GM19351 (cell line): ENCODE results near the gene MS4A10.

Experiments
- ATAC-seq: cut with Tn5 transposase; IDR thresholded peaks from one replicate; pipeline ENCODE4 v1.9.1; 2021; ENCODE audit warnings: mild to moderate bottlenecking, moderate library complexity; ENCODE audit not compliant: unreplicated experiment

The MS4A10 gene

DNA sequence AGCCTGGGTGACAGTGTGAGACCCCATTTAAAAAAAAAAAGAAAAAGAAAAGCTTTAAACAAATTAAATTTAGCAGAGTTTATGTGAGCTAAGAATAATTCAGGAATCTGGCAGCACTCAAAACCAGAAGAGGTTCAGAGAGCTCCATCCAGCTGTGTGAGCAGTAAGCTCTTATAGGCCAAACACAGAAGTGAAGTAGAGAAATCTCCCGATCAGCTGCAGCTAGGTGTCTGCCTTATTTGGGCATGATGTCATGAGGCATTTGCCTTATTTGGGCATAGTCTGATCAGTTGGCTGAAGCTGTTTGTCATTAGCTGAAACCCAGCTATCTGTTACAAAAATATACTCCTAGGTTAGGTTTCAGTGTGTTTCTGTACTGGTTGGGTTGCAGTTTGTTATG is 20.3 kb upstream of the MS4A10 start:
- peak; percentile 59 for ATAC-seq

DNA sequence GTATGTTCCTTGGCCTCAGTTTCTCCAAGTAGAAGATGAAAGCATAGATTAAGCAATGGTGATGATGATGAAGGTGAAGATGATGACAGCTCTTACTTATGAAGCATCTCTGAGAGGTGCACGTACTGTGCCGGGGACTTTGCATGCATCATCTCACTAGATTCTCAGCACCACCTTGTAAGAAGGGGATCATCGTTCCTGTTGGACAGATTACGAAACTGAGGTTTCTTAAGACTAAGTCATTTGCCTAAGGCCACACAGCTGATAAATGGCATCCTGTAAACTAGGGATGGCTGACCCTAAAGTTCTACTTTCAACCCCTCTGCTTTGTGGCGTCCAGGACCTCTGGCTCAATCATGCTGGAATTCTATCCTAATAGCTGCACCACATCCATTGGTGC is 19.8 kb upstream of the MS4A10 start:
- peak; percentile 22 for ATAC-seq

DNA sequence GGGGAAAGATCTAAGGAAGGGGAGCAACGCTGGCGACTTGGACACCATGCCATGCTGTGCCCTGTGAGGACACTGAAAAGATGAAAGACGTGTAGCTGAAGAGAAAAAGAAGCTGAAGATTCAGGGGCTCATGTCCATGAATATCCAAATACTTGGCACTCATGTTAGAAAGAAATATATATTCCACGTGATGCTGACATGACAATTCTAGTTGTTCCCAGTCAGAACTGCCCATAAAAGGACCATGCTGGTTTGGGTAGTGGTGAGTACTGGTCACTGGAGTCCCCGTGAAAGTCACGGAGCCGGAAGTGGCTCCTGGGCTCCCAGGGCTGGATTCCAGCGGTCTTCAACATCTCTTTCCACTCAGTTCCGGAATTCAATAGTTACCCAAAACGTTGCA is 18.6 kb upstream of the MS4A10 start:
- ATAC-seq = no peak

DNA sequence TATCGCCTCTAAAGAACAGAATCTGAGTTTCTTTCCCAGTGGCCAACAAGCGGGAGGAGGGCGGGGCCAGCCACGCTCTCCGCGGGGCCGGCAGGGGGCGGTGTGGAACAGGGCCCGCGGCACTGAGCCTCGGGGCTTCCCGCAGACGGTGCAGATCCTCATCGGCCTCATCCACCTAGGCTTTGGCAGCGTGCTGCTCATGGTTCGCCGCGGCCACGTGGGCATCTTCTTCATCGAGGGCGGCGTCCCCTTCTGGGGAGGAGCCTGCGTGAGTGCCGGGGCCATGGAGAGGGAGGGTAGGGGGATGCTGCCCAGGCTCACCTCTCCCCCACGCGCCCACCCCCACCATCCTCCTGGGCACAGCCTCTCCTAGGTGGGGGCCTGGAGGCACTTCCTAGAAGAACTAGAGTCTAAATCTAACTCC is 17.7 kb upstream of the MS4A10 start:
- no peak for ATAC-seq

DNA sequence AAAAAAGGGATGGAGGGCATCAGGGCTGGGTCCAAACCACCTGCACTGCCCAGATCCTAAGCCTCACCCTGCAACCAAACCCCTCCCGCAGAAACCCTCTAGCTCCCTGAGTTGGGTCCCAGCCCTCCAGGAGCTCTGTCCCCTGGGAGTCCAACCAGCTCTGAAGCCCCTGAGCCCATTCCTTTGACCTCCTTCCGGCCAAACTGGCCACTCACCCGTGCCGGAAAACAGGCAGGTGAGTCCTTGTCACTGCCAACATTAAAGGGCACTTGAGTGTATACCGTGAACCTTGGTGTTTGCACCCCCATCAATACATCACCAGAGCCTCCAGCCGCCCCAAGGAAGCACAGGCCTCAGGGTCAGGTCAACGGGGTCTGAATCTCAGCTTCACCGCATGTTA is 16.9 kb upstream of the MS4A10 start:
- no peak for ATAC-seq

DNA sequence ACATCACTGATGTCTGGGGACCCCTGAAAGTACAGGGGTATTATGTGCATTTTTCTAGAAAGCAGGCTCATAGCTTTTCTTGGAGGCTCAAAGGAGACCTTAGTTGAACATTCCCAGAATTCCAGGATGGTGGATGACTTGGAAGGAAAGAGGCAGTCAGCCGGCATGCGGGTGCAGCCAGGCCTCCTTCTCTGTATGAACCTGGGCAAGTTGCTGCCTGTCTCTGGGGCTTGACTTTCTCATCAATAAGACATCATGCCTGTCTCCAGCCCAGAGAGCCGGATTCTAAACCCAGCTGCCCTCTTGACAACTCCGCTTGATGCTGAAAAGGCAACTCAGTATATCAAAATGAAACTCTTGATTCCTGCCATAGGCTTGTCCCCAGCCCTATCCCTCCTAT is 15.9 kb upstream of the MS4A10 start:
- ATAC-seq = no peak

DNA sequence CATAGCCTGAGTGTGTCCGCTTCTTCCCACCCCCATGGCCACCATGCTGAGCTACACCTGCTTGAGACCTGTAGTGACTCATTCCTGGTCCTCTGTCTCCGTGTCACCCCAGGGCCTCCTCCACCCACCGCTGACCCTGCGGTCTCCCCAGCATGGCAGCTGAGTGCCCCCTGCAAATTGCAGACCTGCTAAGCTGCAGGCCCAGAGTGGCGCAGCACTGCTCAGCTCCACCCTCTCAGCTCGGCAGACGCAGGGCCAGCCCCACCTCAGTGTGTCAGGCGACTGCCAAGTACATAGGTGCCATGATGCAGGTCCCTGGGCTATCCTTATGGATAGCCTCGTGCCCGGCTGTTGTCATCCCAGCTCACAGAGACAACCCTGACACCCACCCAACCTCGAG is 15.3 kb upstream of the MS4A10 start:
- ATAC-seq = no peak

DNA sequence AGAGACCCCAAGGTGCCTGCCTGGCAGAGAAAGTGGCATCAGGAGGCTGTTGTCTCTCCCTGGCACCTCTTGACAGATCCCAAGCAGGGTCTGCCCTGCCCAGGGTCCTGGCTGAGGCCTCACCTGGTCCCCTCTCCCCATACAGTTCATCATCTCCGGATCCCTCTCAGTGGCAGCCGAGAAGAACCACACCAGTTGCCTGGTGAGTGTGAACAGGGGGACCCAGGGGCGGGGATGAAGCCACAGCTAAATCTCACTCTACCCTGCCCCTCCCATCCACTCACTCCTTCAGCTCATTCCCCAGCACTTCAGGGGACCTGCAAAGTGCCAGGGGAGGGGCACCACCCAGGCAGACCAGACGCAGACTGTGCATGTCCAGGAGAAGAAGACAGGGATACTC is 14.0 kb upstream of the MS4A10 start:
- ATAC-seq = no peak

DNA sequence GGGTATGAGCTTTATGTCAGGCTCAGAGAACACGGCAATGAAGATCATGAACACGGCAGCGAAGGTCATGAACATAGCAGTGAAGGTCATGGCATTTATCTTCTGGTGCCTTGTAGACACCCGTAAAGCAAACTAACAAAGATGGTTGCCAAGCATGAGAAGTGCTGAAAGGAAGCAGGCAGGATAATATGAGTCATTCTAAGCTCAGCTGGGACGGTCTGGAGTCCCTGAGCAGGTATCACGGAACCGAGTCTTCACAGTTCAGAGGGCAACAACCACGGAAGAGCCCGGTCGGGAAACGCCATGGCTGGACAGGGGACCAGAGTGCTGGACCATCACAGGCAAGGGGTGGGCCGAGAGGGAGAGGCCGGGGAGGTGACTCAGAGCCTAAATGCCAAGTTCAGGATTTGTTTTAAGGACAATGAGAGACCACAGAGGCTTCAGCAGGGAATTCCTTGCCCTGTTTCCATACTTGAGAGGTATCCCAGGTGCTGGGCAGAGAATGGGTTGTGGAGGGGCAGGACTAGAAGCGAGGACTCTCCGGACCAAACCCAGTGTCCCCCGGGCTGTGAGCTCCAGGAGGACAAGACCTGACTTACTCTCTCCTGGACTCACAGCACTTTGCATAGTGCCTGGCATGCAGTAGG is 13.1 kb upstream of the MS4A10 start:
- ATAC-seq = peak; percentile 38

DNA sequence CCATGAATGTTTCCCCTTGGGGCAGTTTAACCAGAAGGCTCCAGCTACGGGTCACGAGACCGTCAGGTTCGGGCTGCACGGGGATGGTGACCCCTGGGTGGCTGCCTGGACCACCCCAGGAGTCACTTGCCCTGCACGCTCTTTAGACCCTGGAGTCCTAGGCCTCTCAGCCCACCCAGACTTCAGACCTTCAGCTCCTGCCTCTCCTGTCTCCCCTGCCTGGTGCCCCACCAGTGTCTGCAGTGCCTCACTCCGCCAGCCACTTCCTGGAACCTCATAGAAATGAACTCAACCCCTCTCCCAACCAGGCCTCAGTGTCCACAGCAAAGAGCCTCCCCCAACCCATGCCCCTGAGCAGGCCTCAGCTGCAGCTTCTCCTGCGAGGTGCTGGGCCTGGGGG is 12.5 kb upstream of the MS4A10 start:
- ATAC-seq = no peak

DNA sequence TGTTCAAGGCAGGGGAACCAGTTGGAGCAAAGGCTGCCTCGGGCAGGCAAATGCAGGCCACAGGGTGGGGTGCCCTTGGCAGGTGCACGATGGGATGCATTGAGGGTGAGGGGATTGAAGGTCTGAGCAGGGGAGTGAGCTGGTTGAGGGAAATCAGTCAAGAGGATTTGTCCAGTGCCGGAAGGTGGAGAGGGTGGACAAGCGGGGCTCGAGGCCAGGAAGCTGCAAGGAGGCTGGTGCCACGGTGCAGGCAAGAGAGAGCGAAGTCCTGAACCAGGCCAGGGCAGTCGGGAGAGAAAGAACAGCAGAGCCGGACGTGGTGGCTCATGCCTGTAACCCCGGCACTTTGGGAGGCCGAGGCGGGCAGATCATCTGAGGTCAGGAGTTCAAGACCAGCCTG is 10.4 kb upstream of the MS4A10 start:
- no peak for ATAC-seq

DNA sequence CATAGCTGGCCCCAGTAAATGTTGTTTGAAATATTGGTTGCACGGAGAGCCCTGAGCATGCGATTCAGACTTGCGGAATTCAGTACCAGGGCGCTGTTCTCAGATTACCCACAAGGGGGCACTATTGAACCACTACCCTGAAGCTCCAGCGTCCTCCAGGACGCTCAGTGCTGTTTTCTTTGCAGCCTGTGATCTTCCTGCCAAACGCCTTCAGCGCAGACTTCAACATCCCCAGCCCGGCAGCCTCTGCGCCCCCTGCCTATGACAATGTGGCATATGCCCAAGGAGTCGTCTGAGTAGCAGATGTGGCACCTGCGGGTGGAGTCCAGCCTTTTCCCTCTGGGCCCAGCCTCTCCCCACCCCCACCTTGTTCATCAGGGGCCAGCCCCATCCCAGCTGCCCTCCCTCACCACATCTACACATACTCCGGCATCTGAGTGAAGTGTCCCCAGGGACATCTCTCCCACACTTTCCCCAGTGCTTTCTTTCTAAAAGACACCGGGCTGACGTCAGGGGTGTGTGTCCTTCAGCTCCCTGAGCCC is 9.6 kb upstream of the MS4A10 start:
- ATAC-seq = peak; percentile 70

DNA sequence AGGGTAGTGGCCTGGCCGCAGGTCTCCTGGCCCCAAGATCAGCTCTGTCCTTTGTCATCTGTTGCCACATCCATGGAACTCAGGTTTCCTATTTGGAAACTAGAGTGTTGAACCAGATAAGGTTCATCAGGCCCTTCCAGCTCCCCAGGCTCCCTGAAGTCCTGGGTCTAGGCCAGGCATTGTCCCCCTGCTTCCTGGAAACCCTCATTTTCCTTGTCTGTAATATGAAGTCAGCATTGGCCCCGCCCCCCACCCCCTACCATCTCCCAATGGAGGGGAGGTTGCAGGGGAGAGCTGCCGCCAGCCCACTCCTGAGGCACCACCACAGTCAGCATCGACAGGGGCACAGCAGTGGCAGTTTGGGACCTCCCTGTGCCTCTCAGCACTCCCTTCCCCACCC is 9.0 kb upstream of the MS4A10 start:
- ATAC-seq = no peak

DNA sequence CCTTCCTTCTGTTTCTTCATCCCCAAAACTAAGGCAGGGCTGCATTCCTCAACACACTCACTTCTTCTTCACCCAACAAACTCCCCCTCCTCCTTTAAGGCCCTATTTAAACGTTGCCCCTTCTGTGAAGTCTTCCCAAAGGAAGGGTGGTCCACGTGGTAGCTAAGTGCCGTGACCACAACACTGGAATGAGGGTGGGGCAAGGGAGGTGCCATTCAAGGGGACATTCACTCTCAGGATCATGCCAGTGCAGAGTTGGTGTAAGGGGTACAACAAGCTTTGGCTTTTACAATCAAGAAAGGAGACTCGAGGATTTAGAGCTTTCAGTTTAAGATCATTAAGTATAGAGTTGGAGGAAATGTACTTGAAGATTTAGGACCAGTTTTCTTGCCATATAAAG is 8.0 kb upstream of the MS4A10 start:
- no peak for ATAC-seq

DNA sequence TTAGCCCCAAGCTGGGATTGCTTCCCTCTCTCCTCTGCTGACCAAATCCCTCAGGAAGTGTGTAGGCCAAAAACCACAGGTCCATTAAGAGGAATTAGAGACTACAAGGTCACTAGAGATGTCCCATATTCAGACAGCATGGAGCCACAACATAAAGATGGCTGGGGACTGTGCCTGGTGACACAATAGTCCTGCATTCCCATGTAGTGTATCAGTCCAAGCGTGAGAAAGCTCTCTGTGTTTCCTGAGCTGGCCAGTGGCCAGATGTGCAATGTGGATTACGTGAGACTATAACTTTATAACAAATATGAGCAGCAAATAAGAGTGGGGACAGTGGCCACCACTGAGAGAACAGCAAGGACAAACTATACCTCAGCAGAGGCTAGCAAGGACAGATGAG is 7.6 kb upstream of the MS4A10 start:
- no peak for ATAC-seq

DNA sequence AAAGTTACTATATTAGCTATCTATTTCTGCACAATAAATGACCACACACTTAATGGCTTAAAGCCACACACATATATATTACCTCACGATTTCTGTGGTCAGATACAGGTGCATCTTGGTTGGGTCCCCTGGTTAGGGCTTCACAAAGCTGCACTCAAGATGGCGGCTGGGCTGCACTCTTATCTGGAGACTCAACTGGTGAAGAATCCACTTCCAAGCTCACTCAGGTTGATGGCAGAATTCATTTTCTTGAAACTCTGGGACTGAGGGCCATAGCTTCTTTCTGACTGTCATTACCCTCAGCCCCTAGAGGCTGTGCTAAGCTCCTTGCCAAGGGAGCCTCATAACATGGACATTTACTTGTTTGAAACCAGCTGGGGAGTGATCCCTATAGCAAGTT is 5.1 kb upstream of the MS4A10 start:
- ATAC-seq = no peak

DNA sequence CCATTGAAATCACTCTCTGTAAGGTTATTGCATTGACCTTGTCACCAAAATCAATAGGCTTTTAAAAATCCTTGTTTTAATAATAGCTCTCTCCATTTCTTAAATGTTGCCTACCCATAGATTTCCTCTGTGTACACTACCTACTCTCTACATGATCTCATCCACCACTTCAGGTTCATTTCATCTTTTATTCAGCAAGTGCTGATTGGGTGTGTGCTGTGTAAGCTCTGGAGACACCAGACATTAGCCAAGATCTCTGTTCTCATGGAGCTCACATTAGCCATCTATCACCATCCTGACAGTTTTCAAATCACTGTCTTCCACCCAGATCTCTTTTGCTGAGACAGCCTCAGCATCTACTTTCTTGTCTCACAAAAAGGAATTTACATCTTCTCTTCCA is 4.4 kb upstream of the MS4A10 start:
- ATAC-seq = no peak

DNA sequence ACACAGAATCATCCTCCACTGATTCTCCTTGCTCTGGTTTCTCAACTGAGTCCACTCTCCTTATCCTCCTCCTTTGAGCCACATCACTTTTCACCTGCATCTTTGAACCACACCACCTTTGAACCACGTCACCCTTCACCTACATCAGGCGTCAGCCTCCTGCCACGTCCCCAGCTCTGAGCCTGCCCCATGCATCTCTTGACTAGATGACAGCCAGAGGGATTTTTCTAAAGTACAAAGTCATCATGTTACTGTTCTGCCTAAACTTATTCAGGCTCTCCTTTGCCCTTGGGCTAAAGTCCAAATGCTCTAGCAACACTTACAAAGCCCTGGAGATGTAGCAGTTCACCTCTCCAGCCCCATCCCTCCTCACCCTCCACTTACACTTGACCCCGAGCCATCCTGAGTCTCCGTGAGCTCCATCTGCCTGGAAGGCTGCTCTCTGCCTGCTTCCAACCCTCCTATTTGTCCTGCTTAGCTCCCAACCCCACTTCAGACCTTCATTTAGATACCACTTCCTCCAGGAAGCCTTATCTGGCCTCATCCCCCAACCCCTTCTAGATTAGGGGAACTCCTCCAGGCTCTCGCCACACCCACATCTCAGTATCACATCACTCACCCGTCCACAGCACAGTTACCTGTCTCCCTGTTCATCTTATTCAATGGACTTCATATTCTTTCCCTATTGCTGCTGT is 3.7 kb upstream of the MS4A10 start:
- no peak for ATAC-seq

DNA sequence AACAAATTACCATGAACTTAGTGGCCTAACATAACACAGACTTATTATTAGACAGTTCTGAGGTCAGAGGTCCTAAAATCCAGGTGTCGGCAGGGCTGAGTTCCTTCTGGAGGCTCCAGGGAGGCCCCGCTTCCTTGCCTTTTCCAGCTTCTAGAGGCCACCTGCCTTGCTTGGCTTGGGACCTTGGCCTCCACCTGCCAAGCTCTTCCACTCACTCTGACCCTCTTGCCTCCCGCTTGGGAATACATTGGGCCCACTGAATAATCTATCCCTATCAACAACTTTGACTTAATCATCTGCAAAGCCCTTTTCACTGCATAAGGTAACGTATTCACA is 3.2 kb upstream of the MS4A10 start:
- ATAC-seq = no peak

DNA sequence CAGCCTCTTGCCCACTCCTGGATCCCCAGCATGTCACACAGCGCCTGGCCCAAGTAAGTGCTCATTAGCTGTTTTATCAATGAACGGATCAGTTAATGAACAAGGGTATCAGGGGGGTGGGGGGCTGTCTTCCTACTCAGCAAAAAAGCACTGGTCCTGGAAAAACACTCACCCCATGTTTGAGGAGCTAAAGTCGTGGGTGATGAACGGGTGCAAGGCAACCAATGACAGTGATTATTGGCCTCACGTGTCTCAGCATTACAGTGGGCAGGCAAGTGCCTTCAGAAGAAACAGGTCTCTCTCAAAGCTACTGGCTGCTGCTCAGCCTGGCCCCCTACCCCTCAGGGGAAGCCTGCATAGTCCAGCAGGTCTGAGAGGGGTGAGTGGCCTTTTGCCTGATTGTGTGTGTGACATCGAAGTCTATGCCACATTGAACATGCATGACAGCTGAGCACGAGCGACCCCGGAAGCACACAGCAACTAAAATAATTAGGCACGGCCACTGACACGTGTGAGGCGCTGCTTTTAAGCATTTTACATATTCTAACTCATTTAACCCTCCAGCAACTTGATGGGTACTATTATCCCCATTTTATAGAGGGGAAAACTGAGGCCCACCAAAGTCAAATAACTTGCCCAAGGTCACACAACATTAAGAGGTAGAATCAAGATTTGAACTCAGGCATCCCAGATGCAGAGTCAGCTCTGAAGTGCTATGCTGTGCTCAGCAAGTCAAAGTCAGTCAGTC is 2.6 kb upstream of the MS4A10 start:
- ATAC-seq = no peak

DNA sequence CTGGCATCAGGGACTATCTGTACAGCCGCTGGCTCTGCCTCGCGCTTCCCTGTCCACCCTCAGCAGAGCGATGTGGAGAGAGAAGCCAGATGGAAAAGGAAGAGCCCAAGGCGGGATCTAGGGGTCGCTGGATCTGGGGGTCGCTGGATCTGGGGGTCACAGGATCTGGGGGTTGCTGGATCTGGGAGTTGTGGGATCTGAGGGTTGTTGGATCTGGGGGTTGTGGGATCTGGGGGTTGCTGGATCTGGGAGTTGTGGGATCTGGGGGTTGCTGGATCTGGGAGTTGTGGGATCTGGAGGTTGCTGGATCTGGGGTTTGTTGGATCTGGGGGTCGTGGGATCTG is 2.0 kb upstream of the MS4A10 start:
- no peak for ATAC-seq

DNA sequence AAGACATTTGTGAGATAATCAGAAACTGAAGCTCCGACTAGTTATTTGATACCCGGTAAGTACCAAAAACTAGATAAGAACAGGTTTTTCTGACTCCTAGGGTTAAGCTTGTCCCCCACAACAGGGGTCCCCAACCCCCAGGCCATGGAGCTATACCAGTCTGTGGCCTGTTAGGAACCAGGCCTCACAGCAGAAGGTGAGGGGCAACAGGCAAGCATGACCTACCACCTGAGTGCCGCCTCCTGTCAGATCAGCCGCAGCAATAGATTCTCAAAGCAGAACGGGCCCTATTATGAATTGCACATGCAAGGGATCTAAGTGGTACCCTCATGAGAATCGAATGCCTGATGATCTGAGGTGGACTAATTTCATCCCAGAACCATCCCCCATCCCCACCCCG is 1.2 kb upstream of the MS4A10 start:
- ATAC-seq = no peak
